ENCODE measurements around the gene CLEC16A.

- TF ChIP-seq CEBPB (IDR thresholded peaks at IDR 0.05): no peak
- TF ChIP-seq RAD21 (IDR thresholded peaks at IDR 0.05; ENCODE audit: low read depth): no peak
- no peak for TF ChIP-seq ZBTB7A (IDR thresholded peaks at IDR 0.05; ENCODE audit: low read depth)
- TF ChIP-seq CREB1 (IDR thresholded peaks at IDR 0.05; ENCODE audit: low read depth): no peak
- no peak for TF ChIP-seq USF1 (IDR thresholded peaks at IDR 0.05)
- TF ChIP-seq YY1 (IDR thresholded peaks at IDR 0.05; ENCODE audit: low read depth): no peak
- TF ChIP-seq NFIC (IDR thresholded peaks at IDR 0.05): no peak
- TF ChIP-seq EP300 (IDR thresholded peaks at IDR 0.05; ENCODE audit: borderline replicate concordance): no peak
- TF ChIP-seq MAX (IDR thresholded peaks at IDR 0.05): no peak
These were observed 48.4 kb downstream of the CLEC16A start for GRCh38 chr16:10992797-10993196.
